Caco-2 (cell line): ENCODE data around the gene CDYL2. TPM values are rescaled to one million over a fixed set of nuclear protein-coding genes. Genes with fewer than 3 reads are reported as not detected.

Source experiments
- BruUV-seq: library from RNA; stranded (reverse); fragments of 400-500 nt; replicated peaks from 2 replicates; lab custom pipeline; 2021; lab: Mats Ljungman, UMichigan
- CTCF ChIA-PET: fragments of 300-600 bp; sonication (Branson Sonifier 250); formaldehyde crosslinking; loops from one replicate; lab custom pipeline; 2022; ENCODE audit warnings: antibody characterized with exemption; lab: Charles Lee
- POLR2A ChIA-PET: fragments of 300-600 bp; sonication (Branson Sonifier 250); formaldehyde crosslinking; loops from one replicate; lab custom pipeline; 2022; ENCODE audit warnings: antibody characterized with exemption; lab: Charles Lee
- DNase-seq, 2 experiments: peaks; one replicate each; pipeline versions ENCODE4 v3.0.0 to v3.0.0-alpha.2; 2020 to 2022
- H3K27me3 ChIP-seq: replicated peaks from 2 replicates; pipeline ENCODE4 v1.6.0; 2011; ENCODE audit warnings: low read length; ENCODE audit not compliant: control insufficient read depth, insufficient read depth
- H3K36me3 ChIP-seq: 2 replicates; pipeline ENCODE4 v1.5.1; 2011; ENCODE audit warnings: low read length; ENCODE audit not compliant: control insufficient read depth, insufficient read depth
- H3K4me1 ChIP-seq: fragments of 250-450 bp; sonication (Bioruptor Pico); 2 replicates; pipeline ENCODE4 v1.5.1; 2020; ENCODE audit warnings: mild to moderate bottlenecking
- H3K4me3 ChIP-seq: 2 replicates; pipeline ENCODE4 v1.5.1; 2011; ENCODE audit warnings: low read depth, mild to moderate bottlenecking, control low read depth, low read length
- H3K9me3 ChIP-seq: fragments of 250-450 bp; sonication (Bioruptor Pico); 2 replicates; pipeline ENCODE4 v1.5.1; 2020; ENCODE audit warnings: mild to moderate bottlenecking, moderate library complexity
- H3K27ac Mint-ChIP-seq: one replicate; pipeline ENCODE4 v1.8.0; 2022; ENCODE audit warnings: mixed read lengths; ENCODE audit not compliant: unreplicated experiment
- H3K27me3 Mint-ChIP-seq: one replicate; pipeline ENCODE4 v1.8.0; 2022; ENCODE audit warnings: mixed read lengths; ENCODE audit not compliant: insufficient read depth, unreplicated experiment
- H3K36me3 Mint-ChIP-seq: one replicate; pipeline ENCODE4 v1.8.0; 2022; ENCODE audit warnings: mild to moderate bottlenecking, mixed read lengths; ENCODE audit not compliant: insufficient read depth, unreplicated experiment
- H3K4me1 Mint-ChIP-seq: one replicate; pipeline ENCODE4 v1.8.0; 2022; ENCODE audit warnings: low read depth, mixed read lengths; ENCODE audit not compliant: unreplicated experiment
- H3K4me3 Mint-ChIP-seq: one replicate; pipeline ENCODE4 v1.8.0; 2022; ENCODE audit warnings: mild to moderate bottlenecking, moderate library complexity, mixed read lengths; ENCODE audit not compliant: unreplicated experiment
- H3K9me3 Mint-ChIP-seq: one replicate; pipeline ENCODE4 v1.8.0; 2022; ENCODE audit warnings: mixed read lengths; ENCODE audit not compliant: unreplicated experiment
- intact Hi-C: fragments of 100-400 bp; cut with micrococcal nuclease; formaldehyde crosslinking; loops from one replicate; pipeline ENCODE4 v1.10.0; 2022; ENCODE audit not compliant: unreplicated experiment
- total RNA-seq: library from RNA; stranded (reverse); gene quantifications from 2 replicates; pipeline ENCODE4 v1.2.3, GENCODE V29; 2022
- TF ChIP-seq, protein P1 (sequence below), 2 experiments: fragments of 200-600 bp in 1 of 2; IDR thresholded peaks; 1 replicate in 1 of 2; 2 replicates in 1 of 2; pipeline versions ENCODE4 v1.5.1 to v1.8.0; 2011 to 2022; ENCODE audit warnings: antibody characterized with exemption in 1 of 2, control low read depth in 1 of 2, inconsistent platforms in 1 of 2, low read depth in 1 of 2, low read length in 1 of 2, mild to moderate bottlenecking in 1 of 2, moderate library complexity in 1 of 2; ENCODE audit not compliant: insufficient read depth in 1 of 2, severe bottlenecking in 1 of 2, unreplicated experiment in 1 of 2

Gene CDYL2
- total RNA-seq, 1 experiment from 2014 or later = 1.8 TPM

DNA sequence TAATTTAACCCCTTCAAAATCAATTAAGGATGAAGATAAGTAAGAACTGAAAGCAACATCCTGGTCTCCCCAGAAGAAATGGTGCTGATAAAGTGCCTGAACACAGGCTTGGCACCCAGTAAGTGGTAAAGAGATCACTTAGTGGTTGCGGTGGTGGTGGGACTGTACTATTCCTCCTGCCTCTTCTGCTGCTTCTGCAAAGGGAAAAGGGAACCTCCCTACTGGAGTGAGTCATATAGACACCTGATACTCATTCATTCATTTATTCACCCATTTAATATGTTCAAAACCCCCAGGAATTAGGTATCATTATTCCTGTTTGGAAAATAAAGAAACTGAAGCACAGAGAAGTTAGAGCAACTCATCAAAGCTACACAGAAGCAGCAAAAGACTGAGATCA is 60.6 kb downstream of the CDYL2 start:
- intact Hi-C loops = no loop called here
- H3K4me1 Mint-ChIP-seq = no peaks in the 10 kb centered on the region
- Histone ChIP-seq H3K36me3 (no peaks in the 10 kb centered on the region), H3K4me1 (no peaks in the 10 kb centered on the region), H3K4me3 (no peak overlapping the region), H3K27me3 (no peaks in the 10 kb centered on the region), H3K9me3 (peaks cover 4% of the 10 kb centered on the region; the same call in 1 of the 2 replicates)
- BruUV-seq = no TSS peak
- no peak for DNase-seq
- peaks cover 10% of the 10 kb centered on the region for H3K9me3 Mint-ChIP-seq
- peaks cover 11% of the 10 kb centered on the region for H3K27me3 Mint-ChIP-seq
- ChIA-PET POLR2A (no interaction called here), CTCF (no interaction called here)
- no peak overlapping the region for H3K27ac Mint-ChIP-seq
- no peak overlapping the region for H3K4me3 Mint-ChIP-seq
- TF ChIP-seq, protein P1, sequence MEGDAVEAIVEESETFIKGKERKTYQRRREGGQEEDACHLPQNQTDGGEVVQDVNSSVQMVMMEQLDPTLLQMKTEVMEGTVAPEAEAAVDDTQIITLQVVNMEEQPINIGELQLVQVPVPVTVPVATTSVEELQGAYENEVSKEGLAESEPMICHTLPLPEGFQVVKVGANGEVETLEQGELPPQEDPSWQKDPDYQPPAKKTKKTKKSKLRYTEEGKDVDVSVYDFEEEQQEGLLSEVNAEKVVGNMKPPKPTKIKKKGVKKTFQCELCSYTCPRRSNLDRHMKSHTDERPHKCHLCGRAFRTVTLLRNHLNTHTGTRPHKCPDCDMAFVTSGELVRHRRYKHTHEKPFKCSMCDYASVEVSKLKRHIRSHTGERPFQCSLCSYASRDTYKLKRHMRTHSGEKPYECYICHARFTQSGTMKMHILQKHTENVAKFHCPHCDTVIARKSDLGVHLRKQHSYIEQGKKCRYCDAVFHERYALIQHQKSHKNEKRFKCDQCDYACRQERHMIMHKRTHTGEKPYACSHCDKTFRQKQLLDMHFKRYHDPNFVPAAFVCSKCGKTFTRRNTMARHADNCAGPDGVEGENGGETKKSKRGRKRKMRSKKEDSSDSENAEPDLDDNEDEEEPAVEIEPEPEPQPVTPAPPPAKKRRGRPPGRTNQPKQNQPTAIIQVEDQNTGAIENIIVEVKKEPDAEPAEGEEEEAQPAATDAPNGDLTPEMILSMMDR (IDR thresholded peaks at IDR 0.05; ENCODE audit: insufficient read depth in 1 of 2, low read depth in 1 of 2, low read length in 1 of 2, severe bottlenecking in 1 of 2, unreplicated experiment in 1 of 2) = no peak
- H3K36me3 Mint-ChIP-seq = no peaks in the 10 kb centered on the region

DNA sequence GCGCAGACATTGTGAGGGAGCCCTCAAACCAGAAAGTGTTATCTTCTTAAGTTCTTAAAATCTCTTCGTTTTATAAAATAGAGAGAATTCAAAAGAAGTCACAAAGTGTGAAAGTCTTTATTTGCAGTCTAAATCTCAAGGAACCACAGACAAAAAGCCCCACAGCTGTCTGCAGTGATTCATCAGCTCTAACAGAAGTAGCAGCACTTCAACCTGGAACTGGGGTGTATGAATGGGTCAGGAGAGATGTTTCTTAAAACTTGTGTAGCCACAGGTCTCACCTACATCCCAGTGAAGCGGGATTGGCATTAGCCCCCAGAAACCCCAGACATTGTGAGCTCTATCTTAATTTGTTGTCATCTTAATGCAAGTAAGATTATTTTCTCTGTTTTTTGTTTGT is 61.1 kb downstream of the CDYL2 start:
- H3K4me3 Mint-ChIP-seq = no peak overlapping the region

DNA sequence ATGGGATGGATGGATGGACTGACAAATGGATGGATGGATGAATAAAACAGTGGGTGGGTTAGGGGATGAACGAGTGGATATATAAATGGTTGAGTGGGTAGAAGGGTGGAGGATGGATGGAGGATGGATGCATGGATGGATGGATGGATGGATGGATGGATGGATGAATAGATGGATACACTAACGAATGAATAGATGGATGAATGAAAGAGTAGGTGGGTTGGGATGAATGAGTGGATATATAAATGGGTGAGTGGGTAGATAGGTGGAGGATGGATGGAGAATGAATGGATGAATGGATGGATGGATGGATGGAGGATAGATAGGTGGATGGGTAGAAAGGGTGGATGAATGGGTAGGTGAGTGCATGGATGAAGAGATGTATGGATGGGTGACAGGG is 62.1 kb downstream of the CDYL2 start:
- ChIA-PET POLR2A (no interaction called here), CTCF (no interaction called here)
- no peak overlapping the region for H3K4me3 Mint-ChIP-seq
- no peak overlapping the region for H3K4me3 ChIP-seq
- intact Hi-C loops = no loop called here
- H3K27ac Mint-ChIP-seq = no peak overlapping the region
- no peaks in the 10 kb centered on the region for H3K4me1 ChIP-seq
- H3K9me3 Mint-ChIP-seq = peaks cover 12% of the 10 kb centered on the region
- H3K36me3 Mint-ChIP-seq = no peaks in the 10 kb centered on the region
- H3K36me3 ChIP-seq = no peaks in the 10 kb centered on the region
- H3K4me1 Mint-ChIP-seq = no peaks in the 10 kb centered on the region
- TF ChIP-seq, protein P1 (IDR thresholded peaks at IDR 0.05; ENCODE audit: insufficient read depth in 1 of 2, low read depth in 1 of 2, low read length in 1 of 2, severe bottlenecking in 1 of 2, unreplicated experiment in 1 of 2) = no peak
- H3K27me3 Mint-ChIP-seq = peaks cover 11% of the 10 kb centered on the region
- H3K9me3 ChIP-seq = peaks cover 4% of the 10 kb centered on the region; the same call in 1 of the 2 replicates
- DNase-seq = no peak
- no peaks in the 10 kb centered on the region; the same call in 1 of the 2 replicates for H3K27me3 ChIP-seq
- no TSS peak for BruUV-seq

More for the DNA sequence above, 61.1 kb downstream of the CDYL2 start:
- H3K4me3 ChIP-seq = no peak overlapping the region
- H3K27ac Mint-ChIP-seq = no peak overlapping the region
- peaks cover 12% of the 10 kb centered on the region for H3K9me3 Mint-ChIP-seq
- H3K36me3 ChIP-seq = no peaks in the 10 kb centered on the region
- POLR2A ChIA-PET = no interaction called here
- no peak for DNase-seq
- TF ChIP-seq, protein P1 (IDR thresholded peaks at IDR 0.05; ENCODE audit: insufficient read depth in 1 of 2, low read depth in 1 of 2, low read length in 1 of 2, severe bottlenecking in 1 of 2, unreplicated experiment in 1 of 2) = no peak
- H3K4me1 ChIP-seq = no peaks in the 10 kb centered on the region
- no TSS peak for BruUV-seq
- intact Hi-C loops = no loop called here
- H3K27me3 Mint-ChIP-seq = peaks cover 11% of the 10 kb centered on the region
- H3K4me1 Mint-ChIP-seq = no peaks in the 10 kb centered on the region
- H3K27me3 ChIP-seq = no peaks in the 10 kb centered on the region
- no peaks in the 10 kb centered on the region for H3K36me3 Mint-ChIP-seq
- peaks cover 4% of the 10 kb centered on the region; the same call in 1 of the 2 replicates for H3K9me3 ChIP-seq
- CTCF ChIA-PET = interaction anchor here (0.6 kb wide), 1 partner anchor 204 kb away, joined by 4 read pairs; no protein-coding TSS in a partner anchor
